CD4-positive, alpha-beta T cell treated with Interleukin-17A for 1 hour (primary cell): ENCODE results near the gene FAM124A.

Experiments used
- DNase-seq: peaks from one replicate; pipeline ENCODE4 v3.0.0-alpha.2; 2020

The FAM124A gene, protein sequence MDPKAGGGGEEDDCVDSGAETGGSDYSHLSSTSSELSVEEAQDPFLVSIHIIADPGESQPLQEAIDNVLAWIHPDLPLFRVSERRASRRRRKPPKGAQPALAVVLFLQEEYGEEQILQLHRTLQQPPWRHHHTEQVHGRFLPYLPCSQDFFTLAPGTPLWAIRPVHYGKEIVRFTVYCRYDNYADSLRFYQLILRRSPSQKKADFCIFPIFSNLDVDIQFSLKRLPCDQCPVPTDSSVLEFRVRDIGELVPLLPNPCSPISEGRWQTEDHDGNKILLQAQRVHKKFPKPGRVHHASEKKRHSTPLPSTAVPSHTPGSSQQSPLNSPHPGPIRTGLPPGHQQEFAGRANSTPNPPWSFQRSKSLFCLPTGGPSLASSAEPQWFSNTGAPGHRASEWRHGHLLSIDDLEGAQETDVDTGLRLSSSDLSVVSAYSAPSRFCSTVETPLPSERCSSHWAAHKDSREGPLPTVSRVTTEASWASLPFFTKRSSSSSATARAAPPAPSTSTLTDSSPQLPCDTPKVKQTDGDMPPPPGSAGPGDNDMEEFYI

DNA sequence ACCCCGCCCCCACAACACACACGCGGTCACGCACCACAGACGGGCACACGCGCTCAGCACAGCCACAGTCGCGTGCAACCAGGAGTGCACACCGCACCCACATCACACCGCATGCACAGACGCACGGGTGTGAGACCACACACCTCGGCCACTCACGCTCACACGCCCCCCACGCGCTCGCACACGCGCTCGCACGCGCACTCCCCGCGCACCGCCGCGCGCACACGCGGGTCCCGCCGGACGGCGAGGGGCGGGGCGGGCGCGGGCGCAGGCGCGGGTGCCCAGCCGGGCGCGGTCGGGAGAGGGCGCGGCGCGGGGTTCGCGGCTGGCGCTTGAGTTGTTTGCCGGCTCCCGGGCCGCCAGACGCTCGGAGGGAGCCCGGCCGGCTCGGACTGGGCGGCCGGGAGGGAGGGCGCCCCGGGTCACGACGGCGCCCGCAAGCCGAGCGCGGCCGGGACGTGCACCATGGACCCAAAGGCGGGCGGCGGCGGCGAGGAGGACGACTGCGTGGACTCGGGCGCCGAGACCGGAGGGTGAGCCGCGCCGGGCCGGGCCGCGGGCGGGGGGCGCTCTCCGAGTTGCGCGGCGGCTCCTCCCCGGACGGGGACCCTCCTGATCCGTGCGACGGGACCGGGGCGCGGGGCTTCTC lies at the start of gene FAM124A:
TSS of gene FAM124A (plus strand) at position 362 of the 649 bp plus-strand sequence. CDS start at position 466, 104 bp downstream.
- no peak for DNase-seq

- DNase-seq, result no peak
Observed at GRCh38 chr13:51175021-51175420, 47.2 kb upstream of the FAM124A start.

- no peak for DNase-seq
Observed at GRCh38 chr13:51175639-51176038, 46.6 kb upstream of the FAM124A start.

GRCh38 chr13:51177188-51177587 lies 45.0 kb upstream of the FAM124A start:
- no peak for DNase-seq

GRCh38 chr13:51178456-51179074 lies 43.6 kb upstream of the FAM124A start:
- no peak for DNase-seq

GRCh38 chr13:51179432-51179971 lies 42.7 kb upstream of the FAM124A start:
- no peak for DNase-seq

DNA sequence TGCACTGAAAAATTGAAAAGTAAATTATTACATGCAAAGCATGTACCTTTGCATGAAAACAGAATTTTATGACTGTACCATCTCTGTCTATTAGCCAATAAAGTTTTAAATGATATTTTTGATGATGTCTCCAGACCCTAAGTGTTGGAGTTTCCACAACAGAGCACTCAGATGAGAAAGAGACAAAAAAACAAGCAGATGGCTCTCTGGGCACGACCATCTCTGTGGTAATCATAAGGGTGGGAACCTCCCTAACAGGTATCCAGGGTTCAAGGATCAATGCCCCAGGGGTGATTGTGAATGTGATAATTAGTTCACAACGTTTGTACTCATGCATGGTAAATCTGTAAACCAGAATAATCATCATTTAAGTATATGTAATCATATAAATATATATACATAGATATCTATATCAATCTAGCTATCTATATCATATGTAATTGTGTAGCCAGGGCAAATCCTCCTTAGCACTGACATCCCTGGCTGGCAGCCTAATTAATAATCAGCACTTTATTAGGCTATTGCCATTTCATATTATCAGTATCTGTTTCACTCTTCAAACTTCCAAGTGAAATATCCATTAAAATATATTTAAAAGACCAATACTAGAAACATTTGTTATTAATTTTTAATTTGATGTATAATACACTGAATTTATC lies 41.2 kb upstream of the FAM124A start:
- no peak for DNase-seq

DNA sequence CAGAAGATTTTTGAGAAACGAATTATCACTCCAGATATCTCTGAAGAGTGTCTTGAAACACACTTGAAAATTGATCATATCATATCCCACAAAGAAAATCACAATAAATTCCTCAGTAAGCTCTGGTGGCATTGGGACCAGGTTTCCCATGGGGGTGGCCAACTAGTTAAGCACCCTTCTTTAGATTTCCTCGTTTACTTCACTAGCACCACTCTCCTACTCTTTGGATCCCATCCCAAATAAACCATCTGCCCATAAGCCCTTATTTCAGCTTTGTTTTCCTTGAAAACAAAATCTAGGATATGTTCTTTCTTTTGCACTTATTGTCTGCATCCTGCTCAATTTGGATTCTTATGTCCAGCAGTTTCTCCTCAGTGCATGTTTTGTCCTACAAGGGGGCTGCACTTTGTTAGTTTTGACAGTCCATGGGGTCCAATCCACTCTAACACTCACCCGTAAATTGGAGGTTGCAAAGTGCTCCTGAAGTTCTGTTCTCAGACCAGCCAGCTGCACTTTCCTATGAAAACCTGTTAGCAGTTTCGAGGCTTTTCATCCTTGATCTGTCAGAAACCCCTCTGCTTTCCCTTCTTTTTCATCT lies 40.3 kb upstream of the FAM124A start:
- DNase-seq, result no peak

GRCh38 chr13:51191743-51192142 lies 30.5 kb upstream of the FAM124A start:
- no peak for DNase-seq

GRCh38 chr13:51192348-51192747 lies 29.9 kb upstream of the FAM124A start:
- no peak for DNase-seq

GRCh38 chr13:51193387-51193786 lies 28.8 kb upstream of the FAM124A start:
- no peak for DNase-seq

GRCh38 chr13:51194942-51195341 lies 27.3 kb upstream of the FAM124A start:
- DNase-seq, result no peak

DNA sequence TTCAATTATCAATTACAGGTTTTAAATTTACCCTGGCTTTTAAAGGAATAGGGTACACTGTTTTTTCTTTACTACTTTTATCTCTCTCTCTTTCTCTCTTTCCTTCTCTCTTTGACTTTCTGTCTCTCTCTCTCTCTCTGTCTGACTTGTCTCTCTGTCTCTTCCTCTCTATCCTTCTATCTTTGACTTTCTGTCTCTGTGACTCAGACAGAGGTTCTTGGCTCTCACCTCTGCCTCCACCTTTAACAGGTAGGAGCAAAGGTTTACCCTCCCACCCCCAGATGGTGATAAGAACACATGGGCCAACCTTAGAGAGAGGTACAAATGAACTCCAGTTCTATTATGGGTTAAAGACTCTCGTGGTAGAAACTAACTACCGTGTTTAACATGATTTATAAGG lies 20.3 kb upstream of the FAM124A start:
- DNase-seq, result no peak

- no peak for DNase-seq
Observed at GRCh38 chr13:51202477-51203046, 19.6 kb upstream of the FAM124A start.

DNA sequence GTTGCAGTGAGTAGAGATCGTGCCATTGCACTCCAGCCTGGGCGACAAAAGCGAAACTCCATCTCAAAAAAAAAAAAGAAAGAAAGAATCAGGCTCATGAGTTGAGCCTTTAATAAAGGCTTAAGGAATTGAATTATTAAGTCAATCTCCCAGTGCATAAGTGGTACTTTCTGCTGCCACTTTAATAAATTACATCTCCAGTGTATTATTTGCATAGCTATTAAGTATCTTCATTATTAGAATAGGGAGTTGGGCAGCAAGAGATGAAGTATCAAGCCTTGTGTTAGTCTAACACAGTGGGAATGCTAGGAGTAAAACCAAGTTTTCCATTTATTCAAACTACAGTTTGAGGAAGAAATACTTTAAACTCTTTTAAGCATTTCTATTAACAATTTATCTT lies 15.6 kb upstream of the FAM124A start:
- DNase-seq, result no peak

DNA sequence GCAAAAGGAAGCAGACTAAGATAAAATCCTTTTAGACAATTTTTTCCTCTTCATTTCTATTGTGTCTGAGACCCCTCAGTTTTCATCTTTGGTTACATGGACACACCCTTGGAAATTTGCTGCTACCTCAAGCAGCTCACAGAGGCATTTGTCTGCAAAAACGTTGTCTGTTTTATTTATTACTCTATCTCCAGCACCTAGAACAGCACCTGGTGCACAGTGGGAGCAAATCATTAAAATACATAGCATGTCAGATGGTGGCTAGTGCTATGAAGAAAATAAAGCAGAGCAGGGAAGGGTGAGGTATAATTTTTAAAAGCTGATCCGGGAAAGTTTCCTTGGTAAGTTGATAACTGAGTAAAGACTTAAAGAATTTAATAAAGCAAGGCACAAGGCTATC lies 14.3 kb upstream of the FAM124A start:
- DNase-seq, result no peak

GRCh38 chr13:51208716-51209115 lies 13.5 kb upstream of the FAM124A start:
- DNase-seq, result no peak

DNA sequence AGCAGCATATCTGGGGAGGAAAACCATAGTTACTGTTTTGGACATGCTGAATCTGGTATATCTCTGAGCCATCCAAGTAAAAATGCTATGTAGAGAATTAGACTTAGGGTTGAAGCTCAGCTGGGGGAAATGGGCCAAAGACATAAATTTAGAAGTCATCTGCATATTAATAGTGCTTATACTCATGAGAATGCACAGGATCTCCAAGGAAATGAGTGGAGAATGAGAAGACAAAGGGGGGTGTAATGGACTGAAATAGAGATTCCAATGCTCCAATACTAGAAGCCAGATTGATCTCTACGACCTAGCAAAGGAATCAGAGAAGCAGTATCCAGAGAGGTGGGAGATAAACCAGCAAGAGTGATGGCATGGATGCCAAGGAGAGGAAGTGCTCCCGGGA lies 10.3 kb upstream of the FAM124A start:
- no peak for DNase-seq

GRCh38 chr13:51212758-51213157 lies 9.4 kb upstream of the FAM124A start:
- DNase-seq, result no peak

- no peak for DNase-seq
Observed at GRCh38 chr13:51213173-51213728, 8.9 kb upstream of the FAM124A start.

DNA sequence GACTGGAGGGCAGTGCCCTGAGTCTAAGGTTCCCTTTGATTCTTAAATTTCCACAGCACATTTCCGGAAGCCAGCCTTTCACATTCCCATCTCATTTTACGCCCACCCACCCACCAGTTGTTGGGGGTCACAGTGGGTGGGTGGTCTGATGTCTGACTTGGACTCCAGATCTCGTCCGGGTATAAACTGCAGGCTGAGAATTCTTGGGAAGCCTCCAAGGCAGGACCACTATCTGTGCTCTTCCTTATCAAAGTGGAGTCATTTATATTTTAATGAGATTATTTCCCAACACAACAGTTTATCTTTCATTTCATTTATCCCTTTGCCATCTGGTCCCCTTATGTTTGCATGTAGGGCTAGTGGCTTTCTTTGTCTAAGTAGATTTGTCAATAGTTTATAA lies 3.6 kb upstream of the FAM124A start:
- DNase-seq, result no peak

DNA sequence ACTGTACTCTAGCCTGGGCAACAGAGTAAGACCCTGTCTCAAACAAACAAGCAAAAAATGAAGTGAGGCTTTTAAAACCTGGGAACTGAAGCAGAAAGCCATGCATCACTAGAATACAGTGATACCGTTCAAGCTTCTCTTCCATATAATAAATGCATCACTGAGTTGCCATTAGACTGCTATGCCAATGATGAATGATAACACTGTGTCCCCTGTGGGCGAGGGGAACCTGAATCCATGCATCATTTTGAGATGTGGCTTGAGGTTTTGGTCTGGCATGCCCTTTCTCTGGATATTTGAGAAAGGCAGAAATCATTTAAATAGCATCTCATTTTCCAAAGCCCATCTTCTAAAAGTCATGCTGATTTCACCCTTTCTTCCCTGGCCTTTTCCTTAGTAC lies 1.5 kb upstream of the FAM124A start:
- DNase-seq, result no peak
